GM18951 (cell line): ENCODE results near the gene EEF1AKMT1.
"Not testable (repeated sequence)": the region's sequence is repeated elsewhere in the genome, so short reads cannot be mapped to it uniquely, and the experiment has no call there.

Source experiments
- POLR2A ChIP-seq: IDR thresholded peaks from 4 replicates; pipeline ENCODE4 v1.6.1; 2011; ENCODE audit warnings: mild to moderate bottlenecking; ENCODE audit not compliant: insufficient read length, insufficient read depth; ENCODE audit errors: extremely low read depth
- in situ Hi-C: fragments of 300-500 bp; cut with MboI; formaldehyde crosslinking; loops from one replicate; pipeline ENCODE4 v1.12.0; 2022; ENCODE audit warnings: low sequenced_read_pairs, mixed read lengths, inconsistent platforms; ENCODE audit not compliant: unreplicated experiment

The EEF1AKMT1 gene

DNA sequence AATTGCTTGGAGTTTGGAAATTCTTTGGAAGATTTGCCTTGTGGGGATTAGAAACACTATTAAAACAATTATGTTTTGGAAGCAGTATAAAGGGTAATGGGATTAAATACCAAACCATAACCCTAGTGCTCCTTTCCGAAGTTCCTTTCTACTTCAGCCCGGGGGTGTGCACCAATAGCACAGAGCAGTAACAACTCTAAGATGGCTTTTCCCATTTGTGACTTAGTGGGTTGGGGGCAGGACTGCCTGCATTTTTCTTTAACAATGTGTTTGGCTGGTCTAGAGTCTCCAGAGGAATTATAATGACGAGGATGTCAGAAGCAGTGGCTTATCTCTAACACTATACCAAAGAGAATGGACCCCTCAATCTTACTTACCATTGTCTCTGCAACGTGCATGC lies 82.1 kb downstream of the EEF1AKMT1 start:
- in situ Hi-C loops: no loop called here
- TF ChIP-seq POLR2A: no peak

DNA sequence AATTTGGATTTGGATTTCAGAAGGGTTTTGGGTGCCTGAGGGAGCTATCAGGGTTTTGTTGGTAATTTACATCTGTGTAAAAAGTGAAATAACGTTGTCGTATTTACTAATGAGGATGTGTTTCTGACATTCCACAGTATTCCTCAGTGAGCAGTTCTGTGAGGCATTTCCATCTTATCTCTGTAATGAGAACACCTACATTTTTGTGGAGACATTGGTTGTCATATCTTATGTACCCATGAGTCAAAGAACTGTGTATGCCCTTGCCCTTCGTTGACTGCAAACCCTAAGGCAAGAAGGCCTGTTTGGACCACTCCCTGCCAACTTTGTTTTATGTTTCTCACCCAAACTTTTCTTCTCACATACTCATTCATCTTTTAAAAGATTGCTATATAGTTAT lies 84.5 kb downstream of the EEF1AKMT1 start:
- no peak for TF ChIP-seq POLR2A
- in situ Hi-C loops: no loop called here

DNA sequence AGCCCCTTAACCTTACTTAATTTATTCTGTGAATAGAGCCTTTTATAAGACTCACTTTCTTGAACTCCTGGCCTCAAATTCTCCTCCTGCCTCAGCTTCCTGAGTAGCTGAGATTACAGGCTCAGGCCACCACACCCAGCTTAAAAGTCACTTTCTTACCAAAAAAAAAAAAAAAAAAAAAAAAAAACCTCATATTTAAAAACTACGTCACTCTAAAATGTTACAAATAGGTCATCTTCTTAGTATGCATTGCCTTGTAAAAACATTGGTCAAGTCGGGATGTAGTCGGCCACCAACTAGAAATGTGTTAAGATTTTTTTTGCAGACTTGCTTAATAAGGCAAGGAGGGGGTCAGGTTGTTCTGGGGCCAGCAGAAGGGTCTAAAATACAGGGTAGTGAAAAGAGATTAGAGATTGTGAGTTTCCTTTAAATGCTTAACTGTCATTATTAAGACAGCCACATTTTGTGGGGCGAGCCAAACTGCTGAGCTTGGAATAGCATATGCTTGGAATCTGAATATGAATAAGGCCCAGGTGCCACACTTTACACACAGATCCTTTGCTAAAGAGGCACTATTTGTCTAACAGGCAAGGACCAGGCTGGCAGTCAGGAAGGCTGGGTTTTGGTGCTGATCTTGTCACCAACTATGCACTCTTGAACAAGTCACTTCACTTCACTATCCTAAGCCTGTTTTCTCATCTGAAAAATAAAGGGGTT lies 86.7 kb downstream of the EEF1AKMT1 start:
- in situ Hi-C loops: no loop called here
- no peak for TF ChIP-seq POLR2A

DNA sequence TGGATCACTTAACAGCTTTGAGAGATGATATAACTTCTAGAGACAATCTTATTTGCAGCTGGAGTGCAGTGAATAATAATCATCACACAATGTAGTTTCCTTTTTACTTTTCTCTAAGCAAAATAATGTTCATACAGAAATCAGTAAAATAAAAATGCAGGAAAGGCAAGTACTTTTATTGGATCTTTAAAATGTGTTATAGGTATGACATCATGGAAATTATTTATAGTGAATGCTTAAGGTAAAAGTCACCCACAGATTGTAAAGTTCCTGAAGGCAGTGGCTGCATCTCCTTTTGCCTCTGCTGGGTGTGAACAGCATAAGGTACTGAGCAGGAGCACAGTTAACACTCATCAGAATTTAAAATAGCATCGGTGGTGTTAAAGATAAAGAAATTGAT lies 87.6 kb downstream of the EEF1AKMT1 start:
- in situ Hi-C loops: no loop called here
- TF ChIP-seq POLR2A: no peak

DNA sequence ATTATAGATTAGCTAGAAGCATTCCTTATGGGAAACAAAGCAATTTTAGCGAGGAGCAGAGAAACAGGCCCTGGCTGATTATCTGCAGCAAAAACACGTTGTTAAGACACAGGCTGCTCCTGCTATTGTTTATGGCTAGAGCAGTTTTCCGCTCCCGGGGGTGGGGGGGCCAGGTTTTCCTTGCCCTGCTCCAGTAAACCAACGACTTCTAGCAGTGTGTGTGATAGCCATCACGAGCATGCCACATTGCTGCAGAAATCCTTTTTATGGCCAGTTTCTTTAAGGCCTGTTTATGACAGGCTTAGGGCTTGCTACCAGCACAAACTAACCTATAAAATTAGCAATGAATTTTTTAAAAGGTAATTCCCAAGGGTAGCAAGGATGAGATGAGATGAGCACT lies 88.7 kb downstream of the EEF1AKMT1 start:
- in situ Hi-C loops: no loop called here
- TF ChIP-seq POLR2A: no peak

DNA sequence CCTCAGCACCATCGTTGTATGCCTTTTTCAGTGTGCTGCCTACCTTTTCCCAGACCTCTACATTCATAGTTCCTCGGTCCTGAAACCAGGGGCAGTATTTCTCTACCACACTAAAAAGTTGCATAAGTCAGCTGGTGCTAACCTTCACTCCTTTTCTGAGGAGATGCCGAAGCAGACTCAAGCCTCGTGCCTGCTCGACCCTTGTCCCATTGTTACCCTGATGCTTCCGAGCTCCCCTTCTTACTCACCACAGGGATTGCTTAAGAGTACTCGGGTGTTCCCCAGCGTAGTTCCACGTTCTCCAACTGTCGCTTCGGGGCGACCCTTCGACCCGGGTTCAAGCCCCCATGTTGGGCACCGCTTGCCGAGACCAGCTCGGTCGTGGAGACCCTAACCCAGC lies 89.2 kb downstream of the EEF1AKMT1 start:
- TF ChIP-seq POLR2A: no peak
- in situ Hi-C loops: no loop called here

DNA sequence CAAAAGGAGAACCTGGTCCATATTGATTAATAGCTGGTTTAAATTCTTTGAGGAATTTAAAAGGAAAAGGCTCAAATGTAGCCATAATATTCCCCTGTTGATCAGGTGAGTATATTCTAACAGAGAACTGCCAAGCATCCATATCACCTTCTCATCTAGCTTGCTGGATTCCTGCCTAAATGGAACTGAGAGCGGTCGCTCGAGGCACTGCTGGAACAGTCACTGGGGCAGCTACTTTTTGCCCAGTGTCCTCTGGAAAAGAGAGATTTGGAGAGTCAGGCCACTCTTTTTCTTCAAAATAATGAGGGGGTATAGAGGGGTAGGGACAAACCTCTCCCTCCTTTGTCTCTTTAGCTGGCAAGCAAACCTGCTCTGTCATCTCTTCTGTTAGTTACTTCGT lies 89.7 kb downstream of the EEF1AKMT1 start:
- TF ChIP-seq POLR2A: no peak
- in situ Hi-C loops: no loop called here

DNA sequence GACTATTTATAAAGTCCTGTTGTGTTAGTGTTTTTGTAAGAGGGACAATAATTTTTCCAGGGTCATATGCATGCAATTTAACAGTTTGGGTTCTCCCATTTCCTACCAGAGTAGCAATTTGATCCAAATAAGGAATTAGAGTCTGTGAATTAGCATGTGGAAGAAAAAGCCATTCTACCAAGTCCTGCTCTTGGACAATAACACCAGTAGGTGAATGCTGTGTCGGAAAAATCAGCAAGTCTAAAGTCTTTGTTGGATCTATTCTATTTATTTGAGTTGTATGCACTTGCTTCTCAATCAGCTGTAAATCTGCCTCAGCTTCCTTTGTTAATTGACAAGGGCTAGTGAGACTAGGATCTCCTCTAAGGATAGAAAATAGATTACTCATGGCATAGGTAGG lies 91.7 kb downstream of the EEF1AKMT1 start:
- no peak for TF ChIP-seq POLR2A
- in situ Hi-C loops: no loop called here

DNA sequence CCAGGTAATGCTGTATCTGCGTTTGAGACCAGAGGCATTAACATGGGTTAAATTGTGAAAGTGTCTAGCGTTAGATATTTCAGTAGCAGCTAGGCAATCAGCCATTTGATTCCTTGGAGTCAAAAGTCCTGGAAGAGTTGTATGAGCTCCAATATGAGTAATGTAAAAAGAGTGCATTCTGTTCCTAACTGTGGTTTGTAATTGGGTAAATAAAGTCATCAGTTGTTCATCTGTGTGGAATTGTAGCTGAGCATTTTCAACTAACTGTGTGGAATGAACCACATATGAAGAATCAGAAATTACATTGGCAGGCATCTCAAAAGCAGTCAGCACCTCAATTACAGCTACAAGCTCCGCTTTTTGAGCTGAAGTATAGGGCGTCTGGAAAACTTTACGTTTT lies 92.3 kb downstream of the EEF1AKMT1 start:
- in situ Hi-C loops: not testable (repeated sequence)

DNA sequence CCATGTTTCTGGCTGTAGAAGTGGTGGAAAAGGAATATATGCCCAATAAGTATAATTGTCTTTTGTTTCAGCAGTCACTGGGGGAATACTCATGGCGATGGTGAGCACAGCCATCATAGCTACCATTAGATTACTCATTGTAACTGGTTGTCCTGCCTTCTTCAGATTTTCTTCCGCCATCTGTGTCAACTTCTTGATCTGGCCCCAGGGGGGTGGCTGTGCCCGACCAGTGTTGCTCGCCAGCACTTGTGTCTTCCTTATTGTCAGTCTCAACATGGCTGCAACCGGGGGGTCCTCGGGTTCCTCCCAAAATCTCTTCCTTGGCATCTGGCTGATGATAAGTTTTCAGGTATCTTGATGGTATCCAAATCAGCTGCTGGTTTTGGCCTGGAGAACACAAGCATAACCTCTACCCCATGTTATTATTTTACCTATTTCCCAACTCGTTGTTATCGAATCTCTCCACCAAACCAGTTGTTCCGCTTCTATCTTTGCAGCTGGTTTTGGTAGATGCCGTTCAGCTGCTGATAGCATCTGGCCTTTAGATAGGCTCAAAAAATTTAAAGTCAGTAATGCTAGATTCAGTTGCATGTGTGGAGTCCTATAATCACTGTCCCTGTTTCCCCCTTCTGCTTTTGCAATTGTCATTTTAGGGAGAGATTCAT lies 93.2 kb downstream of the EEF1AKMT1 start:
- in situ Hi-C loops: no loop called here
- no peak for TF ChIP-seq POLR2A

DNA sequence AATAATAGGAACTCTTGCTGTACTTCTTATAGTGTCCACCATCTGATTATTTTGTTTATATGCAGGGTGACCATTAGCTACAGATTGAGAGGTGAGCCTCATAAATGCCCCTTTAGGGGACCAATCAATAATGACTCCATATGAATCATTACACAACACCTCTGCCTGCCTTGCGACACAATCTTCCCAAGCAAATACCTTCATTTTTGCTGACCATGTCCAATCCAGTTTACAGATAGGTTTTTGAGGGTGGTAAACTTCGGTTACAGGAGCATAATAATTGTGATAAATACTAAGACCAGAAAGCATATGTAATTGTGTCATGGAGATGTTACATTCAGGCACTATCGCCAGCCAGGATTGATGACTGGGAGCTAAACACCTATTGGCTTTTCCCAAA lies 93.9 kb downstream of the EEF1AKMT1 start:
- in situ Hi-C loops: no loop called here
- no peak for TF ChIP-seq POLR2A
